DND-41 (cell line): ENCODE measurements around the gene CALCOCO1.

Experiments used
- ATAC-seq: fragments of 200-7000 bp; cut with Tn5 transposase; 3 replicates; pipeline ENCODE4 v1.9.1; 2021; ENCODE audit warnings: low read depth; ENCODE audit not compliant: insufficient read depth
- DNase-seq: peaks from one replicate; pipeline ENCODE4 v3.0.0-alpha.2; 2020
- H2AFZ ChIP-seq: 2 replicates; pipeline ENCODE4 v1.6.0; 2012; ENCODE audit warnings: low read depth, low read length
- H3K27ac ChIP-seq: 2 replicates; pipeline ENCODE4 v1.5.1; 2012; ENCODE audit warnings: low read length, inconsistent platforms
- H3K27me3 ChIP-seq: fragments of 200-600 bp; sonication (generic); 2 replicates; pipeline ENCODE4 v1.6.0; 2012; ENCODE audit warnings: low read length, mild to moderate bottlenecking, inconsistent platforms; ENCODE audit not compliant: insufficient read depth, poor library complexity
- H3K36me3 ChIP-seq: 2 replicates; pipeline ENCODE4 v1.5.1; 2012; ENCODE audit warnings: low read length, inconsistent platforms; ENCODE audit not compliant: insufficient read depth
- H3K4me1 ChIP-seq: 2 replicates; pipeline ENCODE4 v1.5.1; 2012; ENCODE audit warnings: mild to moderate bottlenecking, low read length; ENCODE audit not compliant: insufficient read depth
- H3K4me2 ChIP-seq: 2 replicates; pipeline ENCODE4 v1.6.0; 2012; ENCODE audit warnings: mild to moderate bottlenecking, moderate library complexity, low read length, inconsistent platforms; ENCODE audit not compliant: insufficient read depth
- H3K4me3 ChIP-seq, 2 experiments: fragments of 200-600 bp in 1 of 2; shearing (Covaris generic) in 1 of 2; 2 replicates each; pipeline ENCODE4 v1.5.1; 2012 to 2016; ENCODE audit warnings: inconsistent platforms in 2 of 2, low read length in 2 of 2, mild to moderate bottlenecking in 2 of 2, low read depth in 1 of 2, moderate library complexity in 1 of 2
- H3K79me2 ChIP-seq: 2 replicates; pipeline ENCODE4 v1.6.0; 2012; ENCODE audit warnings: low read length, inconsistent platforms; ENCODE audit not compliant: insufficient read depth
- H3K9ac ChIP-seq: 2 replicates; pipeline ENCODE4 v1.6.0; 2012; ENCODE audit warnings: low read depth, mild to moderate bottlenecking, inconsistent platforms, low read length, moderate library complexity
- H3K9me3 ChIP-seq: 2 replicates; pipeline ENCODE4 v1.5.1; 2012; ENCODE audit warnings: low read length, moderate library complexity, mild to moderate bottlenecking, inconsistent platforms; ENCODE audit not compliant: insufficient read depth, severe bottlenecking
- H4K20me1 ChIP-seq: 2 replicates; pipeline ENCODE4 v1.6.0; 2012; ENCODE audit warnings: low read length; ENCODE audit not compliant: insufficient read depth
- CTCF ChIP-seq: IDR thresholded peaks from 2 replicates; pipeline ENCODE4 v1.5.1; 2012; ENCODE audit warnings: borderline replicate concordance, low read length, moderate library complexity, mild to moderate bottlenecking; ENCODE audit not compliant: poor library complexity, severe bottlenecking; ENCODE audit errors: extremely low read depth
- EZH2 ChIP-seq: IDR thresholded peaks from 3 replicates; pipeline ENCODE4 v1.6.1; 2012; ENCODE audit warnings: borderline replicate concordance, low read depth, mild to moderate bottlenecking, moderate library complexity, low read length, inconsistent platforms; ENCODE audit not compliant: severe bottlenecking

The CALCOCO1 gene

GRCh38 chr12:53752192-53752601, 24.9 kb upstream of the CALCOCO1 start:
- peak overlapping the region; percentile 54; the same call in 1 of the 2 replicates for H2AFZ ChIP-seq
- peak overlapping the region in 1 of 2 experiments; percentile 53; a peak in 2 of 4 replicates for H3K4me3 ChIP-seq
- peaks cover 22% of the 10 kb centered on the region for H3K4me1 ChIP-seq
- ATAC-seq (no peak), DNase-seq (no peak)
- no peak overlapping the region for H3K27ac ChIP-seq
- peaks cover 85% of the 10 kb centered on the region for H3K27me3 ChIP-seq
- peak overlapping the region; percentile 49; the same call in 1 of the 2 replicates for H3K9ac ChIP-seq
- 0 out of 2 replicates have a peak, but pooled peaks cover 6% of the 10 kb centered on the region for H4K20me1 ChIP-seq
- H3K4me2 ChIP-seq = peak overlapping the region; percentile 71
- no peaks in the 10 kb centered on the region for H3K79me2 ChIP-seq
- no peaks in the 10 kb centered on the region for H3K36me3 ChIP-seq
- H3K9me3 ChIP-seq = no peaks in the 10 kb centered on the region
- TF ChIP-seq CTCF = no peak
- TF ChIP-seq EZH2 = no peak

GRCh38 chr12:53751336-53752191, 24.3 kb upstream of the CALCOCO1 start, which contains the start of gene CISTR:
TSS of gene CISTR (minus strand) at chr12:53751979.
- Histone ChIP-seq H3K4me3 (peak within 1 kb of the TSS in 1 of 2 experiments; percentile 53; a peak in 3 of 4 replicates), H3K36me3 (no peaks in the 10 kb centered on the region), H3K4me1 (peaks cover 20% of the 10 kb centered on the region), H3K79me2 (no peaks in the 10 kb centered on the region), H3K27ac (no peak within 1 kb of the TSS), H3K4me2 (peak within 1 kb of the TSS; percentile 71), H3K27me3 (peaks cover 89% of the 10 kb centered on the region), H2AFZ (peak within 1 kb of the TSS; percentile 54), H3K9me3 (no peaks in the 10 kb centered on the region), H4K20me1 (0 out of 2 replicates have a peak, but pooled peaks cover 6% of the 10 kb centered on the region), H3K9ac (peak within 1 kb of the TSS; percentile 49)
- peak; percentile 30 for DNase-seq
- TF ChIP-seq EZH2 = peak; percentile 100
- no peak for TF ChIP-seq CTCF
- ATAC-seq = peak; percentile 54

GRCh38 chr12:53750812-53751335, 23.6 kb upstream of the CALCOCO1 start:
- peak overlapping the region; percentile 49; the same call in 1 of the 2 replicates for H3K9ac ChIP-seq
- no peak overlapping the region for H3K27ac ChIP-seq
- H3K4me2 ChIP-seq = peak overlapping the region; percentile 71
- no peak for TF ChIP-seq EZH2
- TF ChIP-seq CTCF = no peak
- DNase-seq (no peak), ATAC-seq (0 out of 3 replicates have a peak, but pooled peaks have one; percentile 1)
- H3K4me1 ChIP-seq = peaks cover 24% of the 10 kb centered on the region
- H3K36me3 ChIP-seq = no peaks in the 10 kb centered on the region
- 0 out of 2 replicates have a peak, but pooled peaks cover 6% of the 10 kb centered on the region for H4K20me1 ChIP-seq
- H3K4me3 ChIP-seq = peak overlapping the region in 1 of 2 experiments; percentile 53; a peak in 2 of 4 replicates
- H2AFZ ChIP-seq = 0 out of 2 replicates have a peak overlapping the region, but pooled peaks have one; percentile 54
- H3K79me2 ChIP-seq = no peaks in the 10 kb centered on the region
- peaks cover 94% of the 10 kb centered on the region for H3K27me3 ChIP-seq
- H3K9me3 ChIP-seq = no peaks in the 10 kb centered on the region
